HepG2 (cell line): ENCODE results near the gene SLC25A51. TPM values are rescaled to one million over a fixed set of nuclear protein-coding genes. Genes with fewer than 3 reads are reported as not detected.

Experiments used
- AGO1 ChIP-seq: fragments of 200-400 bp; formaldehyde crosslinking; IDR thresholded peaks from 2 replicates; pipeline ENCODE4 v1.6.1; 2017; ENCODE audit warnings: mild to moderate bottlenecking, low read depth, low read length, moderate library complexity; ENCODE audit not compliant: poor library complexity, severe bottlenecking
- ATAD3A ChIP-seq: sonication (generic); formaldehyde crosslinking; IDR thresholded peaks from 2 replicates; pipeline ENCODE4 v1.4.0; 2020; ENCODE audit warnings: missing genetic modification reagents
- FOSL1 ChIP-seq: sonication (generic); formaldehyde crosslinking; IDR thresholded peaks from 2 replicates; pipeline ENCODE4 v1.9.0; 2021; ENCODE audit warnings: missing genetic modification reagents, borderline replicate concordance
- HHEX ChIP-seq: IDR thresholded peaks from 2 replicates; pipeline ENCODE4 v1.6.1; 2016; ENCODE audit warnings: control low read depth
- HMGA1 ChIP-seq: sonication (generic); formaldehyde crosslinking; conservative IDR thresholded peaks from 2 replicates; pipeline ENCODE4 v1.4.0; 2020; ENCODE audit warnings: missing genetic modification reagents
- KLF6 ChIP-seq: IDR thresholded peaks from 2 replicates; pipeline ENCODE4 v1.8.0; 2016; ENCODE audit warnings: missing biosample characterization, missing genetic modification reagents
- MIXL1 ChIP-seq: IDR thresholded peaks from 2 replicates; pipeline ENCODE4 v1.6.1; 2016
- NFKB2 ChIP-seq: sonication (generic); formaldehyde crosslinking; IDR thresholded peaks from 2 replicates; pipeline ENCODE4 v1.4.0; 2020; ENCODE audit warnings: missing genetic modification reagents, borderline replicate concordance
- NR2C2 ChIP-seq: sonication (generic); formaldehyde crosslinking; IDR thresholded peaks from 2 replicates; pipeline ENCODE4 v1.4.0; 2020; ENCODE audit warnings: missing genetic modification reagents, mild to moderate bottlenecking, moderate library complexity, borderline replicate concordance
- PHF20 ChIP-seq: sonication (generic); formaldehyde crosslinking; IDR thresholded peaks from 2 replicates; pipeline ENCODE4 v1.5.0; 2020; ENCODE audit warnings: mild to moderate bottlenecking, missing genetic modification reagents
- ZEB1 ChIP-seq: IDR thresholded peaks from 2 replicates; pipeline ENCODE4 v1.6.1; 2012; ENCODE audit warnings: mild to moderate bottlenecking, low read depth, inconsistent platforms; ENCODE audit not compliant: insufficient replicate concordance
- ZNF274 ChIP-seq: sonication (generic); formaldehyde crosslinking; IDR thresholded peaks from 2 replicates; pipeline ENCODE4 v1.5.1; 2020; ENCODE audit warnings: mild to moderate bottlenecking, missing genetic modification reagents
- ZNF329 ChIP-seq: sonication (generic); formaldehyde crosslinking; IDR thresholded peaks from 2 replicates; pipeline ENCODE4 v1.9.0; 2021; ENCODE audit warnings: low read depth, mild to moderate bottlenecking, missing genetic modification reagents
- ZNF557 ChIP-seq: sonication (generic); formaldehyde crosslinking; IDR thresholded peaks from 2 replicates; pipeline ENCODE4 v1.4.0; 2020; ENCODE audit warnings: missing genetic modification reagents
- ZNF660 ChIP-seq: sonication (generic); formaldehyde crosslinking; IDR thresholded peaks from 2 replicates; pipeline ENCODE4 v1.5.1; 2020; ENCODE audit warnings: mild to moderate bottlenecking, low read depth, missing genetic modification reagents, borderline replicate concordance
- ZNF790 ChIP-seq: sonication (generic); formaldehyde crosslinking; IDR thresholded peaks from 2 replicates; pipeline ENCODE4 v1.8.0; 2022; ENCODE audit warnings: missing genetic modification reagents, mild to moderate bottlenecking, borderline replicate concordance
- ZSCAN12 ChIP-seq: sonication (generic); formaldehyde crosslinking; IDR thresholded peaks from 2 replicates; pipeline ENCODE4 v1.9.0; 2021; ENCODE audit warnings: mild to moderate bottlenecking, missing genetic modification reagents
- polyA plus RNA-seq, 8 experiments: library from polyadenylated mRNA; depleted of rRNA in 3 of 8; stranded (reverse) in 7 of 8; unstranded in 1 of 8; fragments of >200 nt; fragmentation: Illumina TruSeq in 4 of 8; extraction: Trizol in 4 of 8; gene quantifications; 2 replicates each; pipeline versions ENCODE4 v1.2.1 to v1.2.3, GENCODE V29; 2011 to 2016; ENCODE audit warnings: low read depth in 4 of 8, missing spikeins in 1 of 8, mixed read lengths in 1 of 8; ENCODE audit not compliant: insufficient read depth in 1 of 8
- total RNA-seq, 5 experiments: library from RNA; depleted of rRNA; stranded (reverse); fragments of >200 nt; fragmentation: Illumina TruSeq; extraction: Trizol; gene quantifications; 2 replicates each; pipeline ENCODE4 v1.2.3, GENCODE V29; 2016; ENCODE audit warnings: low read depth in 1 of 5
- TF ChIP-seq, protein P1 (sequence below): sonication (generic); formaldehyde crosslinking; IDR thresholded peaks from 2 replicates; pipeline ENCODE4 v1.8.0; 2022; ENCODE audit warnings: missing genetic modification reagents, mild to moderate bottlenecking, moderate library complexity, borderline replicate concordance
- TF ChIP-seq, protein P2 (sequence below): sonication (generic); formaldehyde crosslinking; IDR thresholded peaks from 2 replicates; pipeline ENCODE4 v1.5.1; 2020; ENCODE audit warnings: missing genetic modification reagents, mild to moderate bottlenecking, borderline replicate concordance
- TF ChIP-seq, protein P3 (sequence below): sonication (generic); formaldehyde crosslinking; IDR thresholded peaks from 2 replicates; pipeline ENCODE4 v1.4.0; 2020; ENCODE audit warnings: missing genetic modification reagents, borderline replicate concordance

Gene SLC25A51
- total and polyA plus RNA-seq, 2 of the 13 experiments (the other 11 are each of a cell fraction or from before 2014, with no cell fraction given) = 14.6 to 37.7 TPM

DNA sequence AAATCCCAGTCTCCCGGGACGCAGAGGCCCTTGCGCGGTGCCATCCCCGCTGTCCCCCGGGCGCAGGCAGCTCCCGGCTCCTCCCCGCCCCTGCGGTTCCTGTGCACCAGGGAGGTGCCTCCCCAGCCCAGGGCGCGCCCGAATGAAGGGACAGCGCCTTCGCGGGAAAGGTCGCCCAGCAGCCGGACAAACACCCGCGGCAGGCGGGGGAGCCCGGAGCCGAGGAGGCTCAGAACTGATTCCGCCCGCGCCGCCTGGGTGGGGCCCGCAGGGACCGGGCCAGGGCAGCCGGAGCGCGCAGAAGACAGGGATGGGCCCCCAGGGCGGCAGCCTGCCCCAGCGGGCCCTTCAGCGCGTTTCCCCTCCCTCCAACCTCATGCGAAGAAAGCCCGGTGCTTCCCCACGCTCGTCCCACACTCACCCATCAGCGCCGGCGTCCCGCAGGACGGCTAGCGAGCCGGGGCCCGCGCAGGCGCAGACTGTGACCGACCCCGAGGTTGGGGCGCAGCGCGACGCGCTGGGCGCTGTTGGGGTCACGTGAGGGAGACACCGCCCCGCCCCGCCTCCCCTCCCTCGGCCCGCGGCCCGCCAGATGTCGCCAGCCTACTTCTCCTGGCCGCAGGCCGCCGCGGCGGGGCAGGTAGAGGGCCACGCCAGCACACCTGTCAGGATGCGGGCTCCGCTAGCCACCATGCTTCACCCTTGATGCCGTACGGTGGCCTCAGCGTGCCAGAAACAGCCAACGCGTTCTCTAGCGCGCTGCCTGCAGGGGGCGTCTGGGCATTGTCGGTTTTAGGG is at the start of gene SLC25A51 (continued):
- TF ChIP-seq HMGA1 (CRISPR knock-in tag) (no peak), MIXL1 (CRISPR knock-in tag) (peak; percentile 86), ZNF274 (CRISPR knock-in tag) (no peak; the same call in 1 of the 2 replicates), ZSCAN12 (CRISPR knock-in tag) (no peak), FOSL1 (CRISPR knock-in tag) (no peak), NFKB2 (CRISPR knock-in tag) (peak; percentile 49; the same call in 1 of the 2 replicates), NR2C2 (CRISPR knock-in tag) (peak; percentile 93), ZNF790 (CRISPR knock-in tag) (peak; percentile 97), HHEX (CRISPR knock-in tag) (no peak), ZEB1 (peak; percentile 100), KLF6 (CRISPR knock-in tag) (peak; percentile 39; the same call in 1 of the 2 replicates), ZNF660 (CRISPR knock-in tag) (no peak), ZNF557 (CRISPR knock-in tag) (0 out of 2 replicates have a peak, but pooled peaks have one; percentile 22), PHF20 (CRISPR knock-in tag) (peak; percentile 92), ZNF329 (CRISPR knock-in tag) (no peak), ATAD3A (CRISPR knock-in tag) (no peak), AGO1 (peak; percentile 64)
- TF ChIP-seq, protein P1, sequence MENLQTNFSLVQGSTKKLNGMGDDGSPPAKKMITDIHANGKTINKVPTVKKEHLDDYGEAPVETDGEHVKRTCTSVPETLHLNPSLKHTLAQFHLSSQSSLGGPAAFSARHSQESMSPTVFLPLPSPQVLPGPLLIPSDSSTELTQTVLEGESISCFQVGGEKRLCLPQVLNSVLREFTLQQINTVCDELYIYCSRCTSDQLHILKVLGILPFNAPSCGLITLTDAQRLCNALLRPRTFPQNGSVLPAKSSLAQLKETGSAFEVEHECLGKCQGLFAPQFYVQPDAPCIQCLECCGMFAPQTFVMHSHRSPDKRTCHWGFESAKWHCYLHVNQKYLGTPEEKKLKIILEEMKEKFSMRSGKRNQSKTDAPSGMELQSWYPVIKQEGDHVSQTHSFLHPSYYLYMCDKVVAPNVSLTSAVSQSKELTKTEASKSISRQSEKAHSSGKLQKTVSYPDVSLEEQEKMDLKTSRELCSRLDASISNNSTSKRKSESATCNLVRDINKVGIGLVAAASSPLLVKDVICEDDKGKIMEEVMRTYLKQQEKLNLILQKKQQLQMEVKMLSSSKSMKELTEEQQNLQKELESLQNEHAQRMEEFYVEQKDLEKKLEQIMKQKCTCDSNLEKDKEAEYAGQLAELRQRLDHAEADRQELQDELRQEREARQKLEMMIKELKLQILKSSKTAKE (CRISPR knock-in tag) = no peak; the same call in 1 of the 2 replicates
- TF ChIP-seq, protein P2, sequence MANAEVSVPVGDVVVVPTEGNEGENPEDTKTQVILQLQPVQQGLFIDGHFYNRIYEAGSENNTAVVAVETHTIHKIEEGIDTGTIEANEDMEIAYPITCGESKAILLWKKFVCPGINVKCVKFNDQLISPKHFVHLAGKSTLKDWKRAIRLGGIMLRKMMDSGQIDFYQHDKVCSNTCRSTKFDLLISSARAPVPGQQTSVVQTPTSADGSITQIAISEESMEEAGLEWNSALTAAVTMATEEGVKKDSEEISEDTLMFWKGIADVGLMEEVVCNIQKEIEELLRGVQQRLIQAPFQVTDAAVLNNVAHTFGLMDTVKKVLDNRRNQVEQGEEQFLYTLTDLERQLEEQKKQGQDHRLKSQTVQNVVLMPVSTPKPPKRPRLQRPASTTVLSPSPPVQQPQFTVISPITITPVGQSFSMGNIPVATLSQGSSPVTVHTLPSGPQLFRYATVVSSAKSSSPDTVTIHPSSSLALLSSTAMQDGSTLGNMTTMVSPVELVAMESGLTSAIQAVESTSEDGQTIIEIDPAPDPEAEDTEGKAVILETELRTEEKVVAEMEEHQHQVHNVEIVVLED (CRISPR knock-in tag) = peak; percentile 86
- TF ChIP-seq, protein P3, sequence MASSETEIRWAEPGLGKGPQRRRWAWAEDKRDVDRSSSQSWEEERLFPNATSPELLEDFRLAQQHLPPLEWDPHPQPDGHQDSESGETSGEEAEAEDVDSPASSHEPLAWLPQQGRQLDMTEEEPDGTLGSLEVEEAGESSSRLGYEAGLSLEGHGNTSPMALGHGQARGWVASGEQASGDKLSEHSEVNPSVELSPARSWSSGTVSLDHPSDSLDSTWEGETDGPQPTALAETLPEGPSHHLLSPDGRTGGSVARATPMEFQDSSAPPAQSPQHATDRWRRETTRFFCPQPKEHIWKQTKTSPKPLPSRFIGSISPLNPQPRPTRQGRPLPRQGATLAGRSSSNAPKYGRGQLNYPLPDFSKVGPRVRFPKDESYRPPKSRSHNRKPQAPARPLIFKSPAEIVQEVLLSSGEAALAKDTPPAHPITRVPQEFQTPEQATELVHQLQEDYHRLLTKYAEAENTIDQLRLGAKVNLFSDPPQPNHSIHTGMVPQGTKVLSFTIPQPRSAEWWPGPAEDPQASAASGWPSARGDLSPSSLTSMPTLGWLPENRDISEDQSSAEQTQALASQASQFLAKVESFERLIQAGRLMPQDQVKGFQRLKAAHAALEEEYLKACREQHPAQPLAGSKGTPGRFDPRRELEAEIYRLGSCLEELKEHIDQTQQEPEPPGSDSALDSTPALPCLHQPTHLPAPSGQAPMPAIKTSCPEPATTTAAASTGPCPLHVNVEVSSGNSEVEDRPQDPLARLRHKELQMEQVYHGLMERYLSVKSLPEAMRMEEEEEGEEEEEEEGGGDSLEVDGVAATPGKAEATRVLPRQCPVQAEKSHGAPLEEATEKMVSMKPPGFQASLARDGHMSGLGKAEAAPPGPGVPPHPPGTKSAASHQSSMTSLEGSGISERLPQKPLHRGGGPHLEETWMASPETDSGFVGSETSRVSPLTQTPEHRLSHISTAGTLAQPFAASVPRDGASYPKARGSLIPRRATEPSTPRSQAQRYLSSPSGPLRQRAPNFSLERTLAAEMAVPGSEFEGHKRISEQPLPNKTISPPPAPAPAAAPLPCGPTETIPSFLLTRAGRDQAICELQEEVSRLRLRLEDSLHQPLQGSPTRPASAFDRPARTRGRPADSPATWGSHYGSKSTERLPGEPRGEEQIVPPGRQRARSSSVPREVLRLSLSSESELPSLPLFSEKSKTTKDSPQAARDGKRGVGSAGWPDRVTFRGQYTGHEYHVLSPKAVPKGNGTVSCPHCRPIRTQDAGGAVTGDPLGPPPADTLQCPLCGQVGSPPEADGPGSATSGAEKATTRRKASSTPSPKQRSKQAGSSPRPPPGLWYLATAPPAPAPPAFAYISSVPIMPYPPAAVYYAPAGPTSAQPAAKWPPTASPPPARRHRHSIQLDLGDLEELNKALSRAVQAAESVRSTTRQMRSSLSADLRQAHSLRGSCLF (CRISPR knock-in tag) = no peak
